Epidermal melanocyte (primary cell): ENCODE data around the gene KRTAP19-8.

Experiments used
- DNase-seq: peaks from one replicate; pipeline ENCODE4 v3.0.0; 2011; ENCODE audit warnings: low spot score; ENCODE audit not compliant: insufficient read length

KRTAP19-8 gene

GRCh38 chr21:31012133-31013089, 25.9 kb downstream of the KRTAP19-8 start:
- DNase-seq, result no peak

GRCh38 chr21:31011412-31011811, 26.9 kb downstream of the KRTAP19-8 start:
- DNase-seq, result no peak

- DNase-seq, result no peak
Observed at GRCh38 chr21:31008355-31008754, 29.9 kb downstream of the KRTAP19-8 start.

GRCh38 chr21:31005019-31005418, 33.3 kb downstream of the KRTAP19-8 start:
- DNase-seq, result no peak

- no peak for DNase-seq
Observed at GRCh38 chr21:31003471-31003870, 34.8 kb downstream of the KRTAP19-8 start.

- no peak for DNase-seq
Observed at GRCh38 chr21:30997541-30997940, 40.7 kb downstream of the KRTAP19-8 start.

- no peak for DNase-seq
Observed at GRCh38 chr21:30996728-30997127, 41.5 kb downstream of the KRTAP19-8 start.

- no peak for DNase-seq
Observed at GRCh38 chr21:30994932-30995331, 43.3 kb downstream of the KRTAP19-8 start.

GRCh38 chr21:30990514-30991262, 47.6 kb downstream of the KRTAP19-8 start:
- DNase-seq, result no peak

- no peak for DNase-seq
Observed at GRCh38 chr21:30988706-30989105, 49.6 kb downstream of the KRTAP19-8 start.
